GM12878 (cell line): ENCODE data around the gene C5. TPM values are rescaled to one million over a fixed set of nuclear protein-coding genes. Genes with fewer than 3 reads are reported as not detected.

Source experiments
- ATAC-seq: fragments of 200-7000 bp; cut with Tn5 transposase; 3 replicates; pipeline ENCODE4 v1.9.1; 2020; ENCODE audit warnings: mild to moderate bottlenecking, moderate library complexity
- BruUV-seq: library from RNA; stranded (reverse); fragments of 400-500 nt; replicated peaks from 2 replicates; lab custom pipeline; 2021; lab: Mats Ljungman, UMichigan
- CTCF ChIA-PET: fragments of 300-600 bp; sonication (Branson Sonifier 250); formaldehyde crosslinking; extraction: SDS; loops from one replicate; lab custom pipeline; 2021; ENCODE audit warnings: inconsistent platforms; lab: Yijun Ruan, JAX
- POLR2A ChIA-PET: fragments of 350-600 bp; formaldehyde crosslinking; extraction: SDS; loops from one replicate; lab custom pipeline; 2021; ENCODE audit warnings: inconsistent platforms; lab: Charles Lee
- RAD21 ChIA-PET: fragments of 300-600 bp; sonication (Branson Sonifier 250); formaldehyde crosslinking; loops from one replicate; lab custom pipeline; 2023; ENCODE audit warnings: antibody characterized with exemption; ENCODE audit not compliant: unreplicated experiment; lab: Charles Lee
- SMC1A ChIA-PET: fragments of 300-600 bp; sonication (Branson Sonifier 250); formaldehyde crosslinking; loops from one replicate; lab custom pipeline; 2023; ENCODE audit not compliant: unreplicated experiment, uncharacterized antibody; lab: Charles Lee
- DNase-seq: peaks from one replicate; pipeline ENCODE4 v3.0.0-alpha.2; 2011; ENCODE audit warnings: low read depth, low spot score
- FAIRE-seq: peaks from 3 replicates; lab custom pipeline; 2011; peaks lifted over from hg19 to GRCh38; lab: Jason Lieb, UNC
- H2AFZ ChIP-seq: 2 replicates; pipeline ENCODE4 v1.6.0; 2011; ENCODE audit warnings: low read depth, low read length, control low read depth; ENCODE audit not compliant: control insufficient read depth
- H3K27ac ChIP-seq: 2 replicates; pipeline ENCODE4 v1.5.1; 2011; ENCODE audit warnings: control low read depth; ENCODE audit not compliant: control insufficient read depth, insufficient read depth
- H3K27me3 ChIP-seq, 2 experiments: replicated peaks in 1 of 2; 2 replicates each; pipeline versions ENCODE4 v1.6.0 to v1.6.1; 2011; ENCODE audit warnings: low read length in 1 of 2; ENCODE audit not compliant: control insufficient read depth in 2 of 2, insufficient read depth in 2 of 2
- H3K36me3 ChIP-seq, 2 experiments: 2 replicates each; pipeline ENCODE4 v1.5.1; 2011; ENCODE audit warnings: low read length in 1 of 2; ENCODE audit not compliant: control insufficient read depth in 2 of 2, insufficient read depth in 2 of 2
- H3K4me1 ChIP-seq: 2 replicates; pipeline ENCODE4 v1.6.1; 2011; ENCODE audit warnings: mild to moderate bottlenecking, low read length, moderate library complexity, mixed read lengths; ENCODE audit not compliant: control insufficient read depth, insufficient read depth
- H3K4me2 ChIP-seq: 2 replicates; pipeline ENCODE4 v1.6.0; 2011; ENCODE audit warnings: control low read depth; ENCODE audit not compliant: control insufficient read depth, insufficient read depth
- H3K4me3 ChIP-seq: fragments of 200-600 bp; sonication (generic); 2 replicates; pipeline ENCODE4 v1.5.1; 2016
- H3K79me2 ChIP-seq: 2 replicates; pipeline ENCODE4 v1.6.0; 2011; ENCODE audit warnings: low read length; ENCODE audit not compliant: control insufficient read depth, insufficient read depth
- H3K9ac ChIP-seq: 2 replicates; pipeline ENCODE4 v1.8.0; 2011; ENCODE audit warnings: low read length, control low read depth, mixed read lengths; ENCODE audit not compliant: control insufficient read depth, insufficient read depth
- H3K9me3 ChIP-seq: replicated peaks from 3 replicates; pipeline ENCODE4 v1.5.1; 2011; ENCODE audit warnings: mild to moderate bottlenecking, low read length; ENCODE audit not compliant: control insufficient read depth, insufficient read depth
- H4K20me1 ChIP-seq: 2 replicates; pipeline ENCODE4 v1.6.0; 2011; ENCODE audit not compliant: control insufficient read depth, insufficient read depth
- ATF2 ChIP-seq: IDR thresholded peaks from 2 replicates; pipeline ENCODE4 v1.6.1; 2012; ENCODE audit warnings: low read length, inconsistent platforms
- CTCF ChIP-seq, 3 experiments: IDR thresholded peaks in 2 of 3; conservative IDR thresholded peaks in 1 of 3; 2 replicates each; pipeline ENCODE4 v1.5.1; 2011; ENCODE audit warnings: low read depth in 3 of 3, low read length in 3 of 3, mild to moderate bottlenecking in 3 of 3, control low read depth in 2 of 3, moderate library complexity in 2 of 3, inconsistent platforms in 1 of 3, mixed read lengths in 1 of 3; ENCODE audit not compliant: control insufficient read depth in 2 of 3, insufficient read depth in 1 of 3; ENCODE audit errors: extremely low read depth in 1 of 3
- E2F4 ChIP-seq: IDR thresholded peaks from 2 replicates; pipeline ENCODE4 v1.6.1; 2012; ENCODE audit warnings: low read depth, low read length, improper control_type of control experiment
- FOXK2 ChIP-seq: fragments of 450-650 bp; IDR thresholded peaks from 2 replicates; pipeline ENCODE4 v1.6.1; 2017; ENCODE audit warnings: mild to moderate bottlenecking, moderate library complexity
- GATAD2B ChIP-seq: fragments of 450-650 bp; conservative IDR thresholded peaks from 2 replicates; pipeline ENCODE4 v1.6.1; 2017; ENCODE audit warnings: low read depth, mild to moderate bottlenecking, moderate library complexity
- IRF4 ChIP-seq: IDR thresholded peaks from 2 replicates; pipeline ENCODE4 v1.6.1; 2011; ENCODE audit warnings: low read depth, low read length
- MEF2A ChIP-seq: IDR thresholded peaks from 2 replicates; pipeline ENCODE4 v1.6.1; 2011; ENCODE audit warnings: low read depth, mild to moderate bottlenecking, low read length, moderate library complexity; ENCODE audit not compliant: insufficient read depth
- RBBP5 ChIP-seq: fragments of 200-600 bp; sonication (generic); conservative IDR thresholded peaks from 2 replicates; pipeline ENCODE4 v1.6.1; 2016
- SPI1 ChIP-seq: IDR thresholded peaks from 2 replicates; pipeline ENCODE4 v1.6.1; 2011; ENCODE audit warnings: low read depth, mild to moderate bottlenecking, low read length, moderate library complexity, borderline replicate concordance; ENCODE audit not compliant: insufficient read depth
- SUZ12 ChIP-seq: fragments of 200-600 bp; sonication (generic); IDR thresholded peaks from one replicate; pipeline ENCODE4 v1.6.1; 2018; ENCODE audit warnings: antibody characterized with exemption, mild to moderate bottlenecking; ENCODE audit not compliant: unreplicated experiment
- WGBS: methylation state at CpG from one replicate; pipeline ENCODE4 v1.1.6; 2016; ENCODE audit warnings: low lambda C conversion rate; ENCODE audit not compliant: insufficient replicate concordance, insufficient coverage; ENCODE audit errors: missing lambda C conversion rate; 5-methylcytosine and 5-hydroxymethylcytosine counted together
- in situ Hi-C: fragments of 300-500 bp; cut with MboI; formaldehyde crosslinking; loops from 9 replicates; pipeline ENCODE4 v1.14.3; 2018; ENCODE audit warnings: mixed read lengths
- intact Hi-C: fragments of 100-400 bp; cut with micrococcal nuclease; formaldehyde crosslinking; loops from one replicate; pipeline ENCODE4 v1.14.2; 2022; ENCODE audit not compliant: unreplicated experiment
- polyA plus RNA-seq, 11 experiments: library from polyadenylated mRNA; depleted of rRNA in 4 of 11; unstranded in 6 of 11; stranded (reverse) in 5 of 11; fragments of >200 nt; fragmentation: Nextera tagmentation in 4 of 11; fragmentation: Illumina TruSeq in 1 of 11; extraction: Ambion mirVana in 4 of 11; extraction: Trizol in 1 of 11; gene quantifications; 1 replicate in 1 of 11; 2 replicates in 10 of 11; pipeline versions ENCODE4 v1.2.1 to v1.2.3, GENCODE V29; 2011 to 2016; ENCODE audit warnings: inconsistent platforms in 2 of 11, missing spikeins in 2 of 11, low read depth in 1 of 11
- total RNA-seq, 4 experiments: library from RNA; depleted of rRNA in 3 of 4; stranded (reverse); fragments of >200 nt in 3 of 4; fragmentation: Illumina TruSeq in 1 of 4; extraction: Trizol in 1 of 4; gene quantifications; 2 replicates each; pipeline versions ENCODE4 v1.2.1 to v1.2.3, GENCODE V29; 2013 to 2021

Gene C5
- total and polyA plus RNA-seq, 10 of the 15 experiments (the other 5 are each of a cell fraction or from before 2014, with no cell fraction given) = 0.39 to 2.2 (median 1.2) TPM

GRCh38 chr9:120983259-120983837 lies 66.7 kb downstream of the C5 start:
- POLR2A ChIA-PET = interaction anchor here (1.2 kb wide), 1 partner anchor 52 kb away, joined by 4 read pairs; no protein-coding TSS in a partner anchor
- RAD21 ChIA-PET = interaction anchor here (1.2 to 3.1 kb wide), 2 partner anchors 77 to 114 kb away, joined by 3 to 35 read pairs; no protein-coding TSS in a partner anchor
- no peak overlapping the region for H3K4me3 ChIP-seq
- H3K4me1 ChIP-seq = peaks cover 4% of the 10 kb centered on the region; the same call in 1 of the 2 replicates
- H3K27ac ChIP-seq = no peak overlapping the region
- DNase-seq (no peak), ATAC-seq (peak; percentile 46), FAIRE-seq (no peak)
- 4% methylated on average over 3 of the region's 3 CpGs for WGBS
- SMC1A ChIA-PET = interaction anchor here (0.6 to 2.9 kb wide), 10 partner anchors 15 to 337 kb away, joined by 3 to 32 read pairs (median 4); partner anchors contain the start of gene TRAF1
- no peak overlapping the region for H2AFZ ChIP-seq
- no peaks in the 10 kb centered on the region for H3K36me3 ChIP-seq
- H4K20me1 ChIP-seq = no peaks in the 10 kb centered on the region
- CTCF ChIA-PET = interaction anchor here (0.6 to 8.5 kb wide), 7 partner anchors 15 to 228 kb away, joined by 3 to 115 read pairs (median 3); no protein-coding TSS in a partner anchor
- no peaks in the 10 kb centered on the region for H3K79me2 ChIP-seq
- H3K4me2 ChIP-seq = no peak overlapping the region
- no TSS peak for BruUV-seq
- no peaks in the 10 kb centered on the region for H3K27me3 ChIP-seq
- intact Hi-C loops (loop anchor here (10.0 kb wide), 2 partner anchors 171 to 421 kb away; no protein-coding TSS in a partner anchor), in situ Hi-C loops (no loop called here)
- H3K9ac ChIP-seq = no peak overlapping the region
- H3K9me3 ChIP-seq = no peaks in the 10 kb centered on the region
- TF ChIP-seq E2F4 (no peak), SPI1 (0 out of 2 replicates have a peak, but pooled peaks have one; percentile 20), ATF2 (peak; percentile 14; the same call in 1 of the 2 replicates), FOXK2 (no peak), MEF2A (0 out of 2 replicates have a peak, but pooled peaks have one; percentile 18), GATAD2B (no peak), SUZ12 (no peak), IRF4 (no peak), CTCF (IDR thresholded peaks at IDR 0.05 in 2 of 3, conservative IDR thresholded peaks at IDR 0.05 in 1 of 3; ENCODE audit: control insufficient read depth in 2 of 3, extremely low read depth in 1 of 3, insufficient read depth in 1 of 3, low read depth in 3 of 3, low read length in 3 of 3) (no peak), RBBP5 (no peak)
